SU-DHL-6 (cell line): Measurements from ENCODE around the gene MYO7A.

Experiments used
- H2AFZ ChIP-seq: fragments of 200-600 bp; sonication (generic); 2 replicates; pipeline ENCODE4 v1.6.1; 2014; ENCODE audit warnings: low read depth, mild to moderate bottlenecking, moderate library complexity, mixed read lengths, antibody characterized with exemption, low read length; ENCODE audit not compliant: severe bottlenecking
- H3F3A ChIP-seq: fragments of 200-600 bp; shearing (Covaris generic); 2 replicates; pipeline ENCODE4 v1.6.0; 2016; ENCODE audit warnings: antibody characterized with exemption, mild to moderate bottlenecking; ENCODE audit not compliant: insufficient read depth
- H3K27ac ChIP-seq: fragments of 200-600 bp; sonication (generic); 2 replicates; pipeline ENCODE4 v1.5.1; 2016; ENCODE audit warnings: low read depth, mild to moderate bottlenecking, low read length, moderate library complexity, mixed read lengths
- H3K27me3 ChIP-seq: fragments of 200-600 bp; sonication (generic), shearing (Covaris generic); 2 replicates; pipeline ENCODE4 v1.6.0; 2014; ENCODE audit warnings: mild to moderate bottlenecking, low read length
- H3K36me3 ChIP-seq: fragments of 200-600 bp; sonication (generic); 2 replicates; pipeline ENCODE4 v1.6.1; 2014; ENCODE audit warnings: mild to moderate bottlenecking, low read length, mixed read lengths
- H3K4me2 ChIP-seq: fragments of 300-600, 200-600 bp; shearing (Covaris generic), sonication (generic); 2 replicates; pipeline ENCODE4 v1.6.0; 2014; ENCODE audit warnings: low read length, low read depth, mild to moderate bottlenecking; ENCODE audit not compliant: poor library complexity, severe bottlenecking
- H3K4me3 ChIP-seq: fragments of 200-600 bp; sonication (generic); 2 replicates; pipeline ENCODE4 v1.5.1; 2014; ENCODE audit warnings: antibody characterized with exemption, low read length, mild to moderate bottlenecking, mixed read lengths; ENCODE audit not compliant: insufficient read depth, poor library complexity, severe bottlenecking
- H3K79me2 ChIP-seq: fragments of 200-600 bp; sonication (generic); 2 replicates; pipeline ENCODE4 v1.6.1; 2014; ENCODE audit warnings: mild to moderate bottlenecking, low read length, moderate library complexity; ENCODE audit not compliant: insufficient read depth
- H3K9ac ChIP-seq: fragments of 200-600 bp; sonication (generic); 2 replicates; pipeline ENCODE4 v1.7.0; 2014; ENCODE audit warnings: mild to moderate bottlenecking, low read length
- H3K9me2 ChIP-seq: fragments of 200-600 bp; sonication (generic); replicated peaks from 2 replicates; pipeline ENCODE4 v1.6.1; 2014; ENCODE audit warnings: low read length; ENCODE audit not compliant: insufficient read depth
- H3K9me3 ChIP-seq: fragments of 200-600 bp; sonication (generic); 2 replicates; pipeline ENCODE4 v1.6.1; 2014; ENCODE audit warnings: low read length, mixed read lengths; ENCODE audit not compliant: insufficient read depth
- H4K20me1 ChIP-seq: fragments of 200-600 bp; sonication (generic); 2 replicates; pipeline ENCODE4 v1.6.1; 2014; ENCODE audit warnings: low read depth, mild to moderate bottlenecking, antibody characterized with exemption, low read length, moderate library complexity, mixed read lengths
- EZH2phosphoT487 ChIP-seq: fragments of 200-600 bp; sonication (generic), shearing (Covaris generic); conservative IDR thresholded peaks from 2 replicates; pipeline ENCODE4 v1.6.1; 2018; ENCODE audit warnings: mild to moderate bottlenecking, antibody characterized with exemption, low read length, moderate library complexity, mixed read lengths
- TF ChIP-seq, protein P1 (sequence below): fragments of 200-600 bp; sonication (generic); IDR thresholded peaks from one replicate; pipeline ENCODE4 v1.5.1; 2017; ENCODE audit warnings: antibody characterized with exemption, mild to moderate bottlenecking, low read length, moderate library complexity; ENCODE audit not compliant: insufficient read depth, poor library complexity, severe bottlenecking

MYO7A gene

DNA sequence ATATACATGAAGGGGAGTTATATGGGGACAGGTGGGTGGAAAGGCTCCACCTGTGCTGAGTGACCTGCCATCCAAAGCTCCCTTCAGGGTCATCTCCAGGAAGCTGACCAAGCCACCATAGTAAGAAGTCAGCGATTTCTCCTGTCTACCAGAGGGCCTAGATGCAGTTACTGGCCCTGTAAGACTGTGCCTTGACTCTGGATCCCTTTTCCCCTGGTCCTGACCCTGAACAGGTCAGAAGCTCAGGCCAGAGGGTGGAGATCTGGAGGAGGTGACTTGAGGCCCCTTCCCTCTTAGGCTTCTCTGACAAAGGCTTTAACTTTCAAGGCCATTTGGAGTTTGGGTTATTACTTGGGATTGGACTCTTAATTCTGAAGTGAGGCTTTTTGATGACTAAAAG lies 103.8 kb downstream of the MYO7A start:
- Histone ChIP-seq H3K4me2 (no peak overlapping the region), H3K79me2 (no peaks in the 10 kb centered on the region), H4K20me1 (no peaks in the 10 kb centered on the region), H3K9me2 (no peaks in the 10 kb centered on the region), H3K27me3 (no peaks in the 10 kb centered on the region), H3K9me3 (no peaks in the 10 kb centered on the region), H3F3A (no peaks in the 10 kb centered on the region), H3K4me3 (no peak overlapping the region), H3K36me3 (no peaks in the 10 kb centered on the region), H2AFZ (no peak overlapping the region), H3K27ac (no peak overlapping the region), H3K9ac (no peak overlapping the region)
- no peak for TF ChIP-seq EZH2phosphoT487
- TF ChIP-seq, protein P1, sequence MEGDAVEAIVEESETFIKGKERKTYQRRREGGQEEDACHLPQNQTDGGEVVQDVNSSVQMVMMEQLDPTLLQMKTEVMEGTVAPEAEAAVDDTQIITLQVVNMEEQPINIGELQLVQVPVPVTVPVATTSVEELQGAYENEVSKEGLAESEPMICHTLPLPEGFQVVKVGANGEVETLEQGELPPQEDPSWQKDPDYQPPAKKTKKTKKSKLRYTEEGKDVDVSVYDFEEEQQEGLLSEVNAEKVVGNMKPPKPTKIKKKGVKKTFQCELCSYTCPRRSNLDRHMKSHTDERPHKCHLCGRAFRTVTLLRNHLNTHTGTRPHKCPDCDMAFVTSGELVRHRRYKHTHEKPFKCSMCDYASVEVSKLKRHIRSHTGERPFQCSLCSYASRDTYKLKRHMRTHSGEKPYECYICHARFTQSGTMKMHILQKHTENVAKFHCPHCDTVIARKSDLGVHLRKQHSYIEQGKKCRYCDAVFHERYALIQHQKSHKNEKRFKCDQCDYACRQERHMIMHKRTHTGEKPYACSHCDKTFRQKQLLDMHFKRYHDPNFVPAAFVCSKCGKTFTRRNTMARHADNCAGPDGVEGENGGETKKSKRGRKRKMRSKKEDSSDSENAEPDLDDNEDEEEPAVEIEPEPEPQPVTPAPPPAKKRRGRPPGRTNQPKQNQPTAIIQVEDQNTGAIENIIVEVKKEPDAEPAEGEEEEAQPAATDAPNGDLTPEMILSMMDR = no peak

DNA sequence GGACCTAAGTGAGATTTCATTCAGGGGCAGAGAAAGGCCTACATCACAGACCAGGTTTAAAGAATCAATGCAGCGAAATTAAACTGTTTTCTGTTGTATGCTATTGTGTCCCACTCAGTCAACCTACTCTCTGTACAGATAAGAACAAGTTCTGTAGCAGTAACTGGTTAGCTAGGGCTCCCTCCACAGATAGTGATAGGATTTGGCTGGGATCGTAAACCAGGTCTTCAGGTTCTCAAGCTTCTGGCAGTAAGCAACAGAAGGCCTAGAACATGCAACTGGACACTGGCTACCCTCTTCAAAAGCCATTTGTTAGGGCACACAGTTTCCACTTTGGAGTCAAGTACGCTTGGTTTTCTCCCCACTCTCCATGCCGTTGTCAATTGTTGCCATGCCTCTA lies 104.2 kb downstream of the MYO7A start:
- H3K9me2 ChIP-seq = no peaks in the 10 kb centered on the region
- no peak overlapping the region for H3K27ac ChIP-seq
- no peaks in the 10 kb centered on the region for H4K20me1 ChIP-seq
- no peak overlapping the region for H3K4me3 ChIP-seq
- no peaks in the 10 kb centered on the region for H3K27me3 ChIP-seq
- no peaks in the 10 kb centered on the region for H3K79me2 ChIP-seq
- TF ChIP-seq EZH2phosphoT487 = no peak
- TF ChIP-seq, protein P1 = no peak
- H3K36me3 ChIP-seq = no peaks in the 10 kb centered on the region
- no peaks in the 10 kb centered on the region for H3F3A ChIP-seq
- H3K9ac ChIP-seq = no peak overlapping the region
- no peak overlapping the region for H3K4me2 ChIP-seq
- no peak overlapping the region for H2AFZ ChIP-seq
- no peaks in the 10 kb centered on the region for H3K9me3 ChIP-seq

DNA sequence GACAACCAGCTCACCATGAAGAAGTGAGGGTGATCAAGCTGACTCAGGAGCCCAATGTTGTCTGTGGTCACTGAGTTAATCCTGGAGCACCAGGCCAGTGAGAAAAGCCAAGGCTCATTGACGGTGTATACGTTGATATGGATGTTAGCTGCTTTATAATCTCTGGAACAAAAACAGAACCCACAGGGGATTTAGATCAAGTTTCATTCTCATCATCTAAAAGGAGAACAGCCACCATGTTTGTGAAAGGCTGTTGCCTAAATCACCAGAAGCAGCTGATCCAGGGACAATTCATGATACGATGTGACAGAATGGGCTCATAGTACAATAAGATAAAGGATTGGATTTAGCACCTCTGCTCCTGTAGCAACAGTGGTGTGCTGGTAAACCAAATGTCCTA lies 105.0 kb downstream of the MYO7A start:
- no peaks in the 10 kb centered on the region for H3K9me2 ChIP-seq
- H3K79me2 ChIP-seq = no peaks in the 10 kb centered on the region
- H3F3A ChIP-seq = no peaks in the 10 kb centered on the region
- no peaks in the 10 kb centered on the region for H3K9me3 ChIP-seq
- TF ChIP-seq, protein P1 = no peak
- TF ChIP-seq EZH2phosphoT487 = no peak
- no peak overlapping the region for H3K4me3 ChIP-seq
- no peak overlapping the region for H3K4me2 ChIP-seq
- H3K36me3 ChIP-seq = no peaks in the 10 kb centered on the region
- no peak overlapping the region for H3K9ac ChIP-seq
- H3K27ac ChIP-seq = no peak overlapping the region
- H4K20me1 ChIP-seq = no peaks in the 10 kb centered on the region
- H3K27me3 ChIP-seq = no peaks in the 10 kb centered on the region
- no peak overlapping the region for H2AFZ ChIP-seq

DNA sequence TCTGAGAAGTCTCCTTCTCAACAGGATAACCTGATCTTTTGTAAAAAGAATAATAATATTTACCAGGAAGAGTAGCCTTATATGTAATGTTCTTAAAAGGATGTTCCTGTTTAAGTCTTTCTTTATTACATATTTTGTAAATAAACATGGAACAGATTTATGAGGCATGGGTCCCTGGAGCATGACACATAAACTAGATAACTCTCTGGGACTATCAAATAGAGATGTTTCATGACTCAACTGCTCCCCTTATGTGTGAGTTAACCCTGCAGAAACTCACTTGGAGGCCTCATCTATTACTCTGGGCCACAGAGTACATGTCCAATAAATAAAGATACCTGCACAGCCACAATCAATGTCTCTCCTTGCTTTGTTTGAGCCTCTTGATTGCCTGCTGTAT lies 108.9 kb downstream of the MYO7A start:
- Histone ChIP-seq H3K36me3 (no peaks in the 10 kb centered on the region), H3K9ac (no peak overlapping the region), H3K79me2 (no peaks in the 10 kb centered on the region), H3K4me2 (no peak overlapping the region), H3K4me3 (no peak overlapping the region), H3K9me3 (0 out of 2 replicates have a peak, but pooled peaks cover 5% of the 10 kb centered on the region), H4K20me1 (no peaks in the 10 kb centered on the region), H2AFZ (no peak overlapping the region), H3K27me3 (no peaks in the 10 kb centered on the region), H3K27ac (no peak overlapping the region), H3K9me2 (no peaks in the 10 kb centered on the region), H3F3A (no peaks in the 10 kb centered on the region)
- TF ChIP-seq EZH2phosphoT487 = no peak
- TF ChIP-seq, protein P1 = no peak
